ENCODE measurements around the gene CFAP299. TPM values are rescaled to one million over a fixed set of nuclear protein-coding genes. Genes with fewer than 3 reads are reported as not detected.

Gene CFAP299
- total RNA-seq, 2 donors from 2014 or later: not detected

DNA sequence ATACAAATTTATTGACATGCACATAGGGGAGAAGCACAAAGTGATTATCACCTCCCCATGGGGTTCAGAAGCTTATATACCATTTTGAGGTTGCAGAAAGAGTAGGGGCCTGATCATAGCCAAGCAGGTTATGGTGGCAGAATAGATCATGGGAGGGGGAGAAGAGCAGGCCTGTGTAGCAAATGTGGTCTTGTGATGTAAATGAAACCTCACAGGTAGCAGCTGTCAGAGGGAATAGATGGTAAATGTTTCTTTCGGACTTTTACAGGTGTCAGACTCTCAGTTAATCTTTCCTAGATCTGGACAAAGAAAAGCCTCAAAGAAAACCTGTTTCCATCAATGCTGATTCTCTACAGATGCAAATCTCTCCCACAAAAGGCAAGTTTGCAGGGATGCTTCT is 84.4 kb downstream of the CFAP299 start:
- Histone ChIP-seq H3K4me3 (no peak overlapping the region), H3K36me3 (no peaks in the 10 kb centered on the region), H3K9me3 (no peaks in the 10 kb centered on the region), H3K27me3 (replicated peaks; ENCODE audit: insufficient read depth) (no peaks in the 10 kb centered on the region), H3K27ac (no peak overlapping the region), H3K4me1 (ENCODE audit: control insufficient read depth in 1 of 2, low read depth in 2 of 2) (no peaks in the 10 kb centered on the region)
- no peak for TF ChIP-seq CTCF (IDR thresholded peaks at IDR 0.05)
- DNase-seq (ENCODE audit: low spot score): no peak
- no peak for ATAC-seq (ENCODE audit: insufficient number of reproducible peaks, low FRiP score, low read depth)

- no peak for TF ChIP-seq CTCF (IDR thresholded peaks at IDR 0.05)
Measured at GRCh38 chr4:80420638-80421037, 85.1 kb downstream of the CFAP299 start.

GRCh38 chr4:80422727-80423404 is 87.3 kb downstream of the CFAP299 start:
- H3K36me3 ChIP-seq: no peaks in the 10 kb centered on the region
- ATAC-seq (ENCODE audit: insufficient number of reproducible peaks, low FRiP score, low read depth) (no peak), DNase-seq (ENCODE audit: low spot score) (no peak)
- no peak for TF ChIP-seq CTCF (IDR thresholded peaks at IDR 0.05)
- no peak overlapping the region for H3K4me3 ChIP-seq
- H3K9me3 ChIP-seq: no peaks in the 10 kb centered on the region
- H3K27me3 ChIP-seq (replicated peaks; ENCODE audit: insufficient read depth): no peaks in the 10 kb centered on the region
- no peaks in the 10 kb centered on the region for H3K4me1 ChIP-seq (ENCODE audit: control insufficient read depth in 1 of 2, low read depth in 2 of 2)
- H3K27ac ChIP-seq: no peak overlapping the region

More at GRCh38 chr4:80420638-80421037, 85.1 kb downstream of the CFAP299 start:
- Histone ChIP-seq H3K9me3 (no peaks in the 10 kb centered on the region), H3K4me1 (ENCODE audit: control insufficient read depth in 1 of 2, low read depth in 2 of 2) (no peaks in the 10 kb centered on the region), H3K27ac (no peak overlapping the region), H3K36me3 (no peaks in the 10 kb centered on the region), H3K27me3 (replicated peaks; ENCODE audit: insufficient read depth) (no peaks in the 10 kb centered on the region), H3K4me3 (no peak overlapping the region)
- DNase-seq (ENCODE audit: low spot score) (no peak), ATAC-seq (ENCODE audit: insufficient number of reproducible peaks, low FRiP score, low read depth) (no peak)

- H3K4me3 ChIP-seq: no peak overlapping the region
- H3K27me3 ChIP-seq (replicated peaks; ENCODE audit: insufficient read depth): no peaks in the 10 kb centered on the region
- H3K9me3 ChIP-seq: no peaks in the 10 kb centered on the region
- no peaks in the 10 kb centered on the region for H3K4me1 ChIP-seq (ENCODE audit: control insufficient read depth in 1 of 2, low read depth in 2 of 2)
- no peak overlapping the region for H3K27ac ChIP-seq
- H3K36me3 ChIP-seq: no peaks in the 10 kb centered on the region
- no peak for DNase-seq (ENCODE audit: low spot score)
- ATAC-seq (ENCODE audit: insufficient number of reproducible peaks, low FRiP score, low read depth): no peak
- TF ChIP-seq CTCF (IDR thresholded peaks at IDR 0.05): no peak
Measured at GRCh38 chr4:80423553-80424224, 88.2 kb downstream of the CFAP299 start.

- ATAC-seq (ENCODE audit: insufficient number of reproducible peaks, low FRiP score, low read depth) (no peak), DNase-seq (ENCODE audit: low spot score) (no peak)
- Histone ChIP-seq H3K27me3 (replicated peaks; ENCODE audit: insufficient read depth) (no peaks in the 10 kb centered on the region), H3K36me3 (no peaks in the 10 kb centered on the region), H3K9me3 (no peaks in the 10 kb centered on the region), H3K27ac (no peak overlapping the region), H3K4me3 (no peak overlapping the region), H3K4me1 (ENCODE audit: control insufficient read depth in 1 of 2, low read depth in 2 of 2) (no peaks in the 10 kb centered on the region)
- no peak for TF ChIP-seq CTCF (IDR thresholded peaks at IDR 0.05)
Measured at GRCh38 chr4:80424225-80424581, 88.7 kb downstream of the CFAP299 start.
